Retinal pigment epithelial cell (primary cell): ENCODE data around the gene AGBL1.

Experiments
- DNase-seq: peaks from one replicate; pipeline ENCODE4 v3.0.0-alpha.2; 2010; ENCODE audit warnings: low read depth
- H3K4me3 ChIP-seq: 2 replicates; pipeline ENCODE4 v1.5.1; 2011; ENCODE audit warnings: mild to moderate bottlenecking, low read length, control low read depth, moderate library complexity
- TF ChIP-seq, protein P1 (sequence below): conservative IDR thresholded peaks from 2 replicates; pipeline ENCODE4 v1.5.1; 2011; ENCODE audit warnings: low read depth, low read length, control low read depth, inconsistent platforms

The AGBL1 gene

DNA sequence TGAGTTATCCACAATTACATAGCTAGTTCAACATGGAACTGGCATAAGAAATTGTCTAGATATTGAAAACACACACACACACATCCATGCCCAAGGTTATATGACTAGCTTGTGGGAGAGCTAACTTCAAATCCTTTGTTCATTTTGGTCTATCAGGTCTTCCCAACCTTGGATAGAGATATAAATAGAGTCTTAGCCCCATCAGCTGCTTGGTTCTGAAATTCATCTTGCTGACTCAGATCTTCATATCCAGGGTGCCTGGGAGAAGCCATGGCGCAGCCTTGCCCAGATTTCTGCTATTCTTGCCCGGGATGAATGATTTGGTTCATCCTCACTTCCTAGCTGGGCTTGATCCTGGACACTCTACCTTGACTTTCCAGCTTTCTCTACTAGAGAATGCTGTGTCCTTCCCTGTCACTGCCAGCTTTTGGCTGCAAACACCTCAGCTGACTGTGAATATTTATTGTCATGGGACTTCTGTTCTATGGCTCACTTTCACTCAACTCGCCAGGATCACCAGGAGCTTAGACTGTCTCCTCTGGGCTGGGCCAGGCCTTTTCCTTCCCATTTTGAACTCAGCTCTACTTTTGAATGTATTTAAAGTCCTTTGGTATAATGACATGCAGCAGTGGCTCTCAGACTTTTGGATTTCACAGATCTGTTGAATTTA is 324.4 kb downstream of the AGBL1 start:
- TF ChIP-seq, protein P1, sequence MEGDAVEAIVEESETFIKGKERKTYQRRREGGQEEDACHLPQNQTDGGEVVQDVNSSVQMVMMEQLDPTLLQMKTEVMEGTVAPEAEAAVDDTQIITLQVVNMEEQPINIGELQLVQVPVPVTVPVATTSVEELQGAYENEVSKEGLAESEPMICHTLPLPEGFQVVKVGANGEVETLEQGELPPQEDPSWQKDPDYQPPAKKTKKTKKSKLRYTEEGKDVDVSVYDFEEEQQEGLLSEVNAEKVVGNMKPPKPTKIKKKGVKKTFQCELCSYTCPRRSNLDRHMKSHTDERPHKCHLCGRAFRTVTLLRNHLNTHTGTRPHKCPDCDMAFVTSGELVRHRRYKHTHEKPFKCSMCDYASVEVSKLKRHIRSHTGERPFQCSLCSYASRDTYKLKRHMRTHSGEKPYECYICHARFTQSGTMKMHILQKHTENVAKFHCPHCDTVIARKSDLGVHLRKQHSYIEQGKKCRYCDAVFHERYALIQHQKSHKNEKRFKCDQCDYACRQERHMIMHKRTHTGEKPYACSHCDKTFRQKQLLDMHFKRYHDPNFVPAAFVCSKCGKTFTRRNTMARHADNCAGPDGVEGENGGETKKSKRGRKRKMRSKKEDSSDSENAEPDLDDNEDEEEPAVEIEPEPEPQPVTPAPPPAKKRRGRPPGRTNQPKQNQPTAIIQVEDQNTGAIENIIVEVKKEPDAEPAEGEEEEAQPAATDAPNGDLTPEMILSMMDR: no peak
- DNase-seq: no peak
- H3K4me3 ChIP-seq: no peak overlapping the region

DNA sequence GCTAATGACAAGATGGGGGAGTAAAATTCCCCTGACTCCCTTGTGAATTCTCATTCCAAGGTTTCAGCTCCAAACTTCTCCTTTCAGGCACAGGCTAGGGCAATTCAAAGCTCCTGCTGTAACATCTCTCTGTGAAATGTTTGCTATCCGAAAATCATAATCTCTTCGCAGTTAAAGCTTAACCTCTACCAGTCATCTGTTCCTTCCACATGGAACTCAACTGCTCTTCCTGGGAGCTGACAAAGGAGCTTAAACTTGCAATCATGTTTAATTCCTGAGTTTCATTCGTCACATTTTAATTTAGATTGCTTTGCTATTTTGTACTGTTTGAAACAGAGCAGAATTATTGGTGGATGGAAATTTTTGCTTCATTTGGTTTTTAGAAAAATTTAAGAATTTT is 328.6 kb downstream of the AGBL1 start:
- H3K4me3 ChIP-seq: no peak overlapping the region
- TF ChIP-seq, protein P1: no peak
- no peak for DNase-seq

DNA sequence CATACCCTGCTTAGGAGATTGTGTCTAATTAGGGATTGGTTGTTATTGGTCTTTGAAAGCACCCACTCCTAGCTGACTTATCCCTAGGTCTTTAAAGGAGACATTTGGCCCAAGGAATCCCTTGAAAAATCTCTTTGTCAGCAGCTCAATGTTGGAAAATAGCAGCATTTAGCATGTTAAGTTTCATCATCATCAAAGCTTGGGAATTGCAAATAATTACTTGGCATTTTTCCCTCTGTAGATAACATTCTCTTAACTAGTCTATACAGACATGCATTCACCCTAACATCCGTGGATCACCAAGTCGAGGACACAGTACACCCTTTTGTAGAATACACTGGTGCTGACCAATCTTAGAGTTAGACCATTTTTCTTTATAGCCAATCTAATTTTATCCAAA is 332.2 kb downstream of the AGBL1 start:
- TF ChIP-seq, protein P1: no peak
- no peak overlapping the region for H3K4me3 ChIP-seq
- DNase-seq: no peak

DNA sequence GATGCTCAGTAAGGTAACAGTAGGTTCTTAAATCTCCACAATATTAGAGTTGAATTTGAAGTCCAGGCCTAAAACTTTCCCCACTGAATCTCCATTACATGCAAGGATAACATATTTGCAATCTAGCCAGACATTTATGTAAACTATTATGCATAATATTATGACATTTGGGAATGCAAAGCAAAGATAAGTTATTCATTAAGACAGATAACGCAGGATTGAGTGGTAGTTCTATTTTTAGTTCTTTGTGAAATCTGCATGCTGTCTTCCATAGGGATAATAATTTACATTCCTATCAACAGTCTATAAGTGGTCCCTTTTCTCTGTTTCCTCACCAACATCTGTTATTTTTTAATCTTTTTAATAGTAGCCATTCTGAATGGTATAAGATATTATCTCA is 333.5 kb downstream of the AGBL1 start:
- no peak for DNase-seq
- TF ChIP-seq, protein P1: no peak
- no peak overlapping the region for H3K4me3 ChIP-seq

DNA sequence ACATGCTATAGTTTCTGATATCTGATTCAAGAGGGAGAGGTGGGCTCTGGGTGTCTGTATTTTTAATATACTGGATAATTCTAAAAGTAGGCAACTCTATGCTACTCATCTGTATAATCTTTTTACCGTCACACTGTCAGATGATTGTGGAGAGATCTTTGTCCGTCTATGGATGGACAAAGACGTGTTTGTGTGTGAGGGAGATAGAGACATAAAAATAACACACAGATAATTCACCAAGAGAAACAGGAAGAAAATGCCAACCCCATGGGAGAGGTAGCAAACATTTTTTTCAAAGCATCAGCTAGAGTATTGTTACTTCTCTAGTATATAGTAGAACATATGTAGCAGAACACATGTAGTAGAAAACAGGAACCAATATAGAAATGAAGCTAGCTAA is 346.1 kb downstream of the AGBL1 start:
- no peak overlapping the region for H3K4me3 ChIP-seq
- DNase-seq: no peak
- TF ChIP-seq, protein P1: no peak

DNA sequence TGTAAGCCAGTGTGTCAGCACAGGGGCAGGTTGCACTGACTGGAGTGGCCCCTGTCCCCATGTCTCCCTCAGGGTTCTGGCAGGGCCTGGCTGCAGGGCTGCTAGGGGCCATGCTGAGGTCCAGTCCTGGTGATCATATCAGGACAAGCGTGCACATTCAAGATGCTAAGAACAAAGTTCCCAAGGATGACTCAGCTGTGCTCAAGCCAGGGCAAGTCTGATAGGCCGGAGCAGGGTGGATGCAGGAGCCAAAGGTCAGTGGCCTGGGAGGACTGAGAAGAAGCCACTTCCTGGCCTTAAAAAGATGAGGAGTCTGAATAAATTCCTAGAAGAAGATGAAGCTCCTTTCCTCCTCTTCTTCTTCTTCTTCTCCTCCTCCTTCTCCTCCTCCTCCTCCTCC is 353.2 kb downstream of the AGBL1 start:
- DNase-seq: no peak
- TF ChIP-seq, protein P1: no peak
- no peak overlapping the region for H3K4me3 ChIP-seq

DNA sequence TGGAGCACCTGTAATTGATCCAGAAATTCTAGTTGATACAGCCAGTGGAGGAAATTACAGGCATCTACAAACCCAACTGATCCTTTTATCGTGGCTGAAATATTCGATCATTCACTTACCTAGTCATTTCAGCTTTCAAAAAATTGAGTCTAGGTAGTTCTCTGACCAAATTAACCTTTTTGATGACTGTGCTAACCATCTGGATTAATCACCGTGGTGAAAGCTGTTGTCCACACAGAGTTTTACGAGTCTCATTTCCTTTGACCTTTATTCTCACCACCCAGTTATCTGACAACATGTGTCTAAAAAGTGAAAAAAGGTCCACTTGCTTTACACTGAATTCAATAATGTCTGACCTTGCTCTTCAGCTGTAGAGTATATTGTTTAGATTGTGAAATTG is 354.3 kb downstream of the AGBL1 start:
- no peak overlapping the region for H3K4me3 ChIP-seq
- DNase-seq: no peak
- TF ChIP-seq, protein P1: no peak
